GM21360 (cell line): Measurements from ENCODE around the gene GOLGA6L2.
"Not testable (repeated sequence)": the region's sequence is repeated elsewhere in the genome, so short reads cannot be mapped to it uniquely, and the experiment has no call there.

Source experiments
- ATAC-seq: cut with Tn5 transposase; IDR thresholded peaks from one replicate; pipeline ENCODE4 v1.9.1; 2021; ENCODE audit warnings: mild to moderate bottlenecking, moderate library complexity; ENCODE audit not compliant: unreplicated experiment

The GOLGA6L2 gene

GRCh38 chr15:23447107-23447500 lies at the start of gene GOLGA6L2:
Gene GOLGA6L2, minus strand, starts transcription at chr15:23447243. Its CDS starts 62 bp downstream, at chr15:23447181.
- no peak for ATAC-seq

- ATAC-seq = no peak
Observed at GRCh38 chr15:23484870-23485269, 37.8 kb upstream of the GOLGA6L2 start.

GRCh38 chr15:23483821-23484299 lies 36.8 kb upstream of the GOLGA6L2 start:
- no peak for ATAC-seq

- no peak for ATAC-seq
Observed at GRCh38 chr15:23482764-23483489, 35.9 kb upstream of the GOLGA6L2 start.

- no peak for ATAC-seq
Observed at GRCh38 chr15:23482228-23482627, 35.2 kb upstream of the GOLGA6L2 start.

GRCh38 chr15:23477920-23478319 lies 30.9 kb upstream of the GOLGA6L2 start:
- ATAC-seq = no peak

- ATAC-seq = no peak
Observed at GRCh38 chr15:23472678-23473077, 25.6 kb upstream of the GOLGA6L2 start.

GRCh38 chr15:23472033-23472432 lies 25.0 kb upstream of the GOLGA6L2 start:
- ATAC-seq = no peak

GRCh38 chr15:23467110-23467600 lies 20.1 kb upstream of the GOLGA6L2 start:
- no peak for ATAC-seq

GRCh38 chr15:23457890-23458289 lies 10.8 kb upstream of the GOLGA6L2 start:
- no peak for ATAC-seq

GRCh38 chr15:23446215-23447106 lies 582 bp downstream of the GOLGA6L2 start:
- ATAC-seq = no peak

- ATAC-seq = no peak
Observed at GRCh38 chr15:23444269-23444668, 2.8 kb downstream of the GOLGA6L2 start.

- ATAC-seq = no peak
Observed at GRCh38 chr15:23441204-23441603, 5.8 kb downstream of the GOLGA6L2 start.

- ATAC-seq = no peak
Observed at GRCh38 chr15:23440596-23440995, 6.4 kb downstream of the GOLGA6L2 start.

- ATAC-seq = no peak
Observed at GRCh38 chr15:23439513-23439912, 7.5 kb downstream of the GOLGA6L2 start.

- no peak for ATAC-seq
Observed at GRCh38 chr15:23438816-23439466, 8.1 kb downstream of the GOLGA6L2 start.

GRCh38 chr15:23437673-23438072 lies 9.4 kb downstream of the GOLGA6L2 start:
- no peak for ATAC-seq

- ATAC-seq = no peak
Observed at GRCh38 chr15:23437146-23437545, 9.9 kb downstream of the GOLGA6L2 start.

GRCh38 chr15:23436421-23436820 lies 10.6 kb downstream of the GOLGA6L2 start:
- no peak for ATAC-seq

- not testable (repeated sequence) for ATAC-seq
Observed at GRCh38 chr15:23434699-23435098, 12.3 kb downstream of the GOLGA6L2 start.

- not testable (repeated sequence) for ATAC-seq
Observed at GRCh38 chr15:23425327-23425726, 21.7 kb downstream of the GOLGA6L2 start.
